KOPT-K1 (cell line): ENCODE data around the gene KIAA1586.
"Not testable (repeated sequence)": the region's sequence is repeated elsewhere in the genome, so short reads cannot be mapped to it uniquely, and the experiment has no call there.

Experiments
- H3K27ac ChIP-seq: fragments of 200-600 bp; sonication (generic); 2 replicates; pipeline ENCODE4 v1.5.1; 2016; ENCODE audit warnings: antibody characterized with exemption, mild to moderate bottlenecking, low read depth, low read length; ENCODE audit not compliant: poor library complexity, severe bottlenecking
- H3K36me3 ChIP-seq: fragments of 200-600 bp; sonication (generic); 2 replicates; pipeline ENCODE4 v1.5.1; 2017; ENCODE audit warnings: antibody characterized with exemption, mild to moderate bottlenecking, low read length, moderate library complexity; ENCODE audit not compliant: insufficient read depth
- H3K9me3 ChIP-seq: fragments of 200-600 bp; sonication (generic); 2 replicates; pipeline ENCODE4 v1.5.1; 2017; ENCODE audit warnings: antibody characterized with exemption, low read length, mild to moderate bottlenecking; ENCODE audit not compliant: insufficient read depth, poor library complexity, severe bottlenecking

KIAA1586 gene

GRCh38 chr6:57026001-57026400, 20.5 kb upstream of the KIAA1586 start:
- H3K9me3 ChIP-seq, result peaks cover 20% of the 10 kb centered on the region
- H3K27ac ChIP-seq, result no peak overlapping the region
- no peaks in the 10 kb centered on the region for H3K36me3 ChIP-seq

- H3K36me3 ChIP-seq, result no peaks in the 10 kb centered on the region
- H3K27ac ChIP-seq, result no peak overlapping the region
- H3K9me3 ChIP-seq, result peaks cover 20% of the 10 kb centered on the region
Measured at GRCh38 chr6:57027301-57027700, 19.2 kb upstream of the KIAA1586 start.

GRCh38 chr6:57029213-57029612, 17.3 kb upstream of the KIAA1586 start:
- peaks cover 16% of the 10 kb centered on the region for H3K9me3 ChIP-seq
- no peak overlapping the region for H3K27ac ChIP-seq
- no peaks in the 10 kb centered on the region for H3K36me3 ChIP-seq

- H3K36me3 ChIP-seq, result no peaks in the 10 kb centered on the region
- H3K27ac ChIP-seq, result no peak overlapping the region
- H3K9me3 ChIP-seq, result no peaks in the 10 kb centered on the region
Measured at GRCh38 chr6:57033228-57033627, 13.3 kb upstream of the KIAA1586 start.

- Histone ChIP-seq H3K27ac (no peak overlapping the region), H3K9me3 (no peaks in the 10 kb centered on the region), H3K36me3 (no peaks in the 10 kb centered on the region)
Measured at GRCh38 chr6:57035549-57035948, 10.9 kb upstream of the KIAA1586 start.

- Histone ChIP-seq H3K36me3 (no peaks in the 10 kb centered on the region), H3K27ac (no peak overlapping the region), H3K9me3 (no peaks in the 10 kb centered on the region)
Measured at GRCh38 chr6:57038906-57039305, 7.6 kb upstream of the KIAA1586 start.

GRCh38 chr6:57040011-57040410, 6.5 kb upstream of the KIAA1586 start:
- H3K9me3 ChIP-seq, result no peaks in the 10 kb centered on the region
- H3K36me3 ChIP-seq, result no peaks in the 10 kb centered on the region
- no peak overlapping the region for H3K27ac ChIP-seq

DNA sequence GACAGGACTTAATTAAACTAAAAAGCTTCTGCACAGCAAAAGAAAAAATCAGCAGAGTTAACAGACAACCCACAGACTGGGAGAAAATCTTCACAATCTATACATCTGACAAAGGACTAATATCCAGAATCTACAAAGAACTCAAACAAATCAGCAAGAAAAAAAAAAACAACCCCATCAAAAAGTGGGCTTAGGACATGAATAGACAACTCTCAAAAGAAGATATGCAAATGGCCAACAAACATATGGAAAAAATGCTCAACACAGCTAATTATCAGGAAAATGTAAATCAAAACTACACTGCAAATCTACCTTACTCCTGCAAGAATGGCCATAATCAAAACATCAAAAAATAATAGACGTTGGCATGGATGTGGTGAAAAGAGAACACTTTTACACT, 2.4 kb upstream of the KIAA1586 start:
- H3K27ac ChIP-seq, H3K36me3 ChIP-seq, H3K9me3 ChIP-seq: not testable (repeated sequence)

DNA sequence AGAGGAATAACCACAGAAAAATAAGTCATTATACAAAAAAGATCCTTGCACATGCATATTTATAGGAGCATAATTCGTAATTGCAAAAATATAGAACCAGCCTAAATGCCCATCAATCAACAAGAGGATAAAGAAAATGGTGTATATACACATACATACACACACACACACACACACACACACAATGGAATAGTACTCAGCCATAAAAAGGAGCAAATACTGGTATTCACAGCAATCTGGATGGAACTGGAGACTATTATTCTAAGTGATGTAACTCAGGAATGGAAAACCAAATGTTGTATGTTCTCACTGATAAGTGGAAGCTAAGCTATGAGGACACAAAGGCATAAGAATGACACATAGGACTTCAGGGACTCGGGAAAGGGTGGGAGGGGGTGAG, 1.9 kb upstream of the KIAA1586 start:
- Histone ChIP-seq H3K36me3 (0 out of 2 replicates have a peak, but pooled peaks cover 3% of the 10 kb centered on the region), H3K9me3 (peaks cover 3% of the 10 kb centered on the region)

GRCh38 chr6:57047257-57047585, 728 bp downstream of the KIAA1586 start:
- not testable (repeated sequence) for H3K27ac ChIP-seq, H3K9me3 ChIP-seq
- peaks cover 30% of the 10 kb centered on the region for H3K36me3 ChIP-seq

More for the DNA sequence above, 1.9 kb upstream of the KIAA1586 start:
- no peak overlapping the region for H3K27ac ChIP-seq

- H3K27ac ChIP-seq, H3K9me3 ChIP-seq: not testable (repeated sequence)
- peaks cover 36% of the 10 kb centered on the region for H3K36me3 ChIP-seq
Measured at GRCh38 chr6:57047859-57048258, 1.4 kb downstream of the KIAA1586 start.

- Histone ChIP-seq H3K27ac (no peak overlapping the region), H3K36me3 (peaks cover 43% of the 10 kb centered on the region), H3K9me3 (peaks cover 3% of the 10 kb centered on the region)
Measured at GRCh38 chr6:57048577-57048976, 2.1 kb downstream of the KIAA1586 start.

DNA sequence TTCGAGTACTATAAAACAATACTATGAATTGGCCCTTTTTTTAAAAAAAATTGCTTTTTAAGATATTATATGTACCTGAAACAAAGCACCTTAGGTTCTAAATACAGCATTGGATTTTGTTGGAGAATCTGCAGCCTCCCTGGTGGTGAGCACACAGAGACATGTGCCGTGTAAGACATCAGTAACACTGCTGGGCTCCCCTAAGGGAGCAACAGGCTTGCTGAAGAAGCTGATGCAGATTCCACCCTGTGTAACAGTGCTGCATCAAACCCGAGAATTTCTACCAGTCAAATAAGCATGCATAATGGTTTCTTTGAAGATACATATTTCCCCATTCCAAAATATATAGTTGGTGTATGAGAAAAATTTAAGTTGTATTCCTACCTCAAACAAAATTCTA, 17.4 kb downstream of the KIAA1586 start:
- Histone ChIP-seq H3K27ac (no peak overlapping the region), H3K36me3 (no peaks in the 10 kb centered on the region; the same call in 1 of the 2 replicates), H3K9me3 (no peaks in the 10 kb centered on the region)

DNA sequence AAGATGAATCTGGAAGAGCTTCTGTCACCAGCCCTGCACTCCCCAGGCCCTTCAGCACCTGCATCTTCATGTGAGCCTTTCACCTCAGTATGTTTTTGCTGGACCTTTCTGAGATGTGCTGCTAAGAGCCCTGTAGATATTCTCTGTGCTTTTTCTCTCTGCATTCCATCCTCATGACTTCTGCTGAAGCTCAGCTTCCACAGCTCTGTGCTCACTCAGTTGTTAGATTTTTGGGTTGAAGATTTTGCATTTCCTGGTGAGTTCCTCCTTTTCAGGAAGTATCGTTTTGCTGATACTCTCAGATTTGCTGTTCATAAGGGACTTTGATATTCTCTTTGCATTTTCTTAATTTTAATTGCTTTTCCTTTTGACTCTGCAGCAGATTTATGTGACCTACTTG, 18.3 kb downstream of the KIAA1586 start:
- Histone ChIP-seq H3K9me3 (no peaks in the 10 kb centered on the region), H3K36me3 (no peaks in the 10 kb centered on the region), H3K27ac (no peak overlapping the region)

GRCh38 chr6:57068061-57068460, 21.6 kb downstream of the KIAA1586 start:
- no peaks in the 10 kb centered on the region for H3K36me3 ChIP-seq
- no peak overlapping the region for H3K27ac ChIP-seq

GRCh38 chr6:57069228-57069627, 22.7 kb downstream of the KIAA1586 start:
- Histone ChIP-seq H3K36me3 (no peaks in the 10 kb centered on the region), H3K9me3 (no peaks in the 10 kb centered on the region), H3K27ac (no peak overlapping the region)

More at GRCh38 chr6:57068061-57068460, 21.6 kb downstream of the KIAA1586 start:
- no peaks in the 10 kb centered on the region for H3K9me3 ChIP-seq

DNA sequence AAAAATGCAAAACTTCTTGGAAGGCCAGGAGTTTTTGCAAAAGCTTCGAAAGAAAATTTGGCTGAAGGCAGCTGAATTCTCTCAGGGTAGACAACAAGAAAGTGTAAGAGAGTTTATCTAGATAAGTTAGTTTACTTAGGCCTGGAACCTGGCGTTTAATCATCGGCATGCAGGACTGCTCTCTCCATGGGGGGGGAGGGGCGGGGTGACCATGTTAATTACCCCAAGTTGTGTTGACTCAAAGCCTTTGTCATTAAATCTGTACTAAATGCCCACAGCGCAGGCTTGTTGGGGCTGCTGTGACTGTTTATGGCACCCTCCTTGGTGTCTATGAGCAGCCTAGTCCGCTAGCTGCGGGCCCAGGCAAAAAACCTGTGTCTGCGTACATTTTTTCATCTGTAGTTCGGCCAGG, 23.4 kb downstream of the KIAA1586 start:
- Histone ChIP-seq H3K9me3 (no peaks in the 10 kb centered on the region), H3K27ac (no peak overlapping the region), H3K36me3 (no peaks in the 10 kb centered on the region)
